Glutamatergic neuron (in vitro differentiated cells): ENCODE data around the gene ANGPTL8. TPM values are rescaled to one million over a fixed set of nuclear protein-coding genes. Genes with fewer than 3 reads are reported as not detected.
A peak's percentile ranks its signal among the peaks of the same experiment; 100 is the strongest.

ENCODE experiments used
- DNase-seq: peaks from one replicate; pipeline ENCODE4 v3.0.0; 2022
- H3K27ac Mint-ChIP-seq: one replicate; pipeline ENCODE4 v1.8.0; 2020; ENCODE audit warnings: mild to moderate bottlenecking, mixed read lengths, inconsistent platforms; ENCODE audit not compliant: unreplicated experiment
- H3K27me3 Mint-ChIP-seq: one replicate; pipeline ENCODE4 v1.8.0; 2020; ENCODE audit warnings: mild to moderate bottlenecking, moderate library complexity, mixed read lengths, inconsistent platforms; ENCODE audit not compliant: unreplicated experiment
- H3K36me3 Mint-ChIP-seq: one replicate; pipeline ENCODE4 v1.8.0; 2020; ENCODE audit warnings: mild to moderate bottlenecking, mixed read lengths, inconsistent platforms; ENCODE audit not compliant: unreplicated experiment
- H3K4me1 Mint-ChIP-seq: one replicate; pipeline ENCODE4 v1.8.0; 2020; ENCODE audit warnings: mild to moderate bottlenecking, low read depth, mixed read lengths, inconsistent platforms; ENCODE audit not compliant: unreplicated experiment
- H3K4me3 Mint-ChIP-seq: one replicate; pipeline ENCODE4 v1.8.0; 2020; ENCODE audit warnings: mild to moderate bottlenecking, mixed read lengths, inconsistent platforms; ENCODE audit not compliant: unreplicated experiment
- H3K9me3 Mint-ChIP-seq: one replicate; pipeline ENCODE4 v1.8.0; 2020; ENCODE audit warnings: mild to moderate bottlenecking, moderate library complexity, mixed read lengths, inconsistent platforms; ENCODE audit not compliant: unreplicated experiment
- total RNA-seq: library from RNA; stranded (reverse); fragmentation: NEBNext Ultra II Directional; extraction: Animal tissue kit (Norgen Biotek cat#: 25700); gene quantifications from one replicate; pipeline ENCODE4 v1.2.1, GENCODE V29; 2021; ENCODE audit not compliant: unreplicated experiment
- TF ChIP-seq, protein P1 (sequence below): fragments of 200-600 bp; sonication (generic); IDR thresholded peaks from one replicate; pipeline ENCODE4 v1.5.0; 2021; ENCODE audit not compliant: partially characterized antibody, unreplicated experiment

The ANGPTL8 gene
- total RNA-seq, 1 donor from 2014 or later: not detected

DNA sequence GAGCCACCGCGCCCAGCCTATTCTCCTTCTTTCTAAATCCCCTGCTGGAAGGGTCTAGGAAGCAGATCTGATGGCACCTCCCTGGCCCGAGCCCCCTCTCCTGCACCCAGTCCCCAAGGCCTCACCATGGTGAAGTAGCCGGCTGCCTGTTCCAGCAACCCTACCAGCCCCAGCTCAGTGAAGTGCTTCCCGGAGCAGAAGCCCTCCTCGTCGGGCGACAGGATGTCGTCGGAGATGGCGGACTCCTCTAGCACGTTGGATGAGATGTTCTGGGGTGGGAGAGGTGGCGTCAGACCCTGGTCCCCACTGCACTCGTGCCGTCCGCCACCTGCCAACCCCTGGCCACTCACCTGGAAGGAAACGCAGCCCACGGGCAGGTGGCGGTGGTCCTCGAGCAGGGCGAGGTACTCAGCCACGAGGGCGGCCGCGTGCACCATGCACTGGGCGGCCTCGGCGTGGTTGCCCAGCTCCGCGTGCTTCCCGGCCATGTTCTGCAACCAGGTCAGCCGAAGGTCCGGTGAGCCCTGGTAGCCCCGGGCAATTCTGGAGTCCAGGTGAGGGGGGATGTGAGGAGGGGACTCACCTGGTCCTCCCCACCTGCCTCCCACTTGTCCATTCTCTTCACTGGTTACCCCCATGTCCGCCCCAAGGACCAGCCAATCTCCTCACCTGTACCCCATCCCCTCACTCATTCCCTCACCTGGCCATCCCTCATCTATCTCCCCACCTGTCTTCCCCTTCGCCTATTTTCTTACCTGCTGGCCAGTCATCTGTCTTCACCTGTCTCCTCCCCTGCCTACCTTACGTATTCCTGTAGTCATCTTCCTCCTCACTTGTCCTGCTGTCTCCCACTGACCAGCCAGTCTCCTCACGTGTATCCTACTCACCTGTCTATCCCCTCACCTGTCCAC lies 30.6 kb upstream of the ANGPTL8 start:
- TF ChIP-seq, protein P1, sequence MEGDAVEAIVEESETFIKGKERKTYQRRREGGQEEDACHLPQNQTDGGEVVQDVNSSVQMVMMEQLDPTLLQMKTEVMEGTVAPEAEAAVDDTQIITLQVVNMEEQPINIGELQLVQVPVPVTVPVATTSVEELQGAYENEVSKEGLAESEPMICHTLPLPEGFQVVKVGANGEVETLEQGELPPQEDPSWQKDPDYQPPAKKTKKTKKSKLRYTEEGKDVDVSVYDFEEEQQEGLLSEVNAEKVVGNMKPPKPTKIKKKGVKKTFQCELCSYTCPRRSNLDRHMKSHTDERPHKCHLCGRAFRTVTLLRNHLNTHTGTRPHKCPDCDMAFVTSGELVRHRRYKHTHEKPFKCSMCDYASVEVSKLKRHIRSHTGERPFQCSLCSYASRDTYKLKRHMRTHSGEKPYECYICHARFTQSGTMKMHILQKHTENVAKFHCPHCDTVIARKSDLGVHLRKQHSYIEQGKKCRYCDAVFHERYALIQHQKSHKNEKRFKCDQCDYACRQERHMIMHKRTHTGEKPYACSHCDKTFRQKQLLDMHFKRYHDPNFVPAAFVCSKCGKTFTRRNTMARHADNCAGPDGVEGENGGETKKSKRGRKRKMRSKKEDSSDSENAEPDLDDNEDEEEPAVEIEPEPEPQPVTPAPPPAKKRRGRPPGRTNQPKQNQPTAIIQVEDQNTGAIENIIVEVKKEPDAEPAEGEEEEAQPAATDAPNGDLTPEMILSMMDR: no peak
- H3K9me3 Mint-ChIP-seq: peaks cover 16% of the 10 kb centered on the region
- no peak overlapping the region for H3K4me3 Mint-ChIP-seq
- peaks cover 14% of the 10 kb centered on the region for H3K36me3 Mint-ChIP-seq
- H3K4me1 Mint-ChIP-seq: no peaks in the 10 kb centered on the region
- no peak overlapping the region for H3K27ac Mint-ChIP-seq
- DNase-seq: peak; percentile 48
- H3K27me3 Mint-ChIP-seq: peaks cover 19% of the 10 kb centered on the region

- H3K4me1 Mint-ChIP-seq: no peaks in the 10 kb centered on the region
- TF ChIP-seq, protein P1: no peak
- H3K36me3 Mint-ChIP-seq: peaks cover 14% of the 10 kb centered on the region
- no peak for DNase-seq
- H3K27ac Mint-ChIP-seq: peak overlapping the region; percentile 50
- peaks cover 15% of the 10 kb centered on the region for H3K27me3 Mint-ChIP-seq
- no peak overlapping the region for H3K4me3 Mint-ChIP-seq
- H3K9me3 Mint-ChIP-seq: peaks cover 16% of the 10 kb centered on the region
Observed at GRCh38 chr19:11209839-11210655, 29.4 kb upstream of the ANGPTL8 start.

DNA sequence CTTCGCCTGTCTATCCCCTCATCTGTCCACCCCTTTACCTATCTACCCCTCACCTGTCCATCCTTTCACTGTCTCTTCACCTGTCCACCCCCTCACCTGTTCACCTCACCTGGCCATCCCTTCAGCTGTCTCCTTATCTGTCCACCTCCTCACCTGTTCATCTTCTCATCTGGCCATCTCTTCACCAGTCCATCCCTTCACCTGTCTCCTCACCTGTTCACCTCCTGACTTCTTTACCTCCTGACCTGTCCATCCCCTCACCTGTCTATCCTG lies 28.8 kb upstream of the ANGPTL8 start:
- H3K36me3 Mint-ChIP-seq: peaks cover 14% of the 10 kb centered on the region
- H3K9me3 Mint-ChIP-seq: peaks cover 16% of the 10 kb centered on the region
- H3K4me3 Mint-ChIP-seq: no peak overlapping the region
- DNase-seq: no peak
- peaks cover 15% of the 10 kb centered on the region for H3K27me3 Mint-ChIP-seq
- peak overlapping the region; percentile 50 for H3K27ac Mint-ChIP-seq
- no peaks in the 10 kb centered on the region for H3K4me1 Mint-ChIP-seq
- TF ChIP-seq, protein P1: no peak

DNA sequence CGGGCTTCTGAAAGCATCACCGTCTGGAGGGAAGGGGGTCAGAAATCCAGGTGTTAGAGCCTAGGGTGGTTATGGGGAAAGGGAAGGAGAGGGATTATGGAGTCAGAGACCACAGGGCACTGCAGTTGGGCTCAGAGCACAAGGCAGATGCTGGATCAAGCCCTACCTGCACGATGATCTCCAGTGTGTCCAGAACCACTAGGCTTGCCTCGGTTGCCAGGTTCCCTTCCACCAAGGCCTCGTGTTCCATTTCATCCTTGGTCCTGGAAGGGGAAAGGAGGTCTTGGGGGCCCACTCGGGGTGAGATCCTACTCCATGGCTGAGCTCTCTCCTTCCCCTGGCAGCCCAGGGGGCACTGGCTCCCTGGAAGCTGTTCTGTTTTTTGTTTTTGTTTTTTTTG lies 25.0 kb upstream of the ANGPTL8 start:
- Mint-ChIP-seq H3K27ac (no peak overlapping the region), H3K36me3 (peaks cover 14% of the 10 kb centered on the region), H3K4me1 (no peaks in the 10 kb centered on the region), H3K4me3 (no peak overlapping the region), H3K9me3 (peaks cover 16% of the 10 kb centered on the region), H3K27me3 (peaks cover 13% of the 10 kb centered on the region)
- TF ChIP-seq, protein P1: no peak
- DNase-seq: no peak
